Right lobe of liver (tissue), 6 donors: ENCODE measurements around the gene GLIS1. TPM values are rescaled to one million over a fixed set of nuclear protein-coding genes. Genes with fewer than 3 reads are reported as not detected.

Source experiments
- ATAC-seq, 4 donors: fragments of 200-7000 bp; cut with Tn5 transposase; one replicate each; pipeline ENCODE4 v1.9.1; 2020; ENCODE audit warnings: mild to moderate bottlenecking in 4 of 4, moderate library complexity in 4 of 4
- DNase-seq, 3 donors: peaks; one replicate each; pipeline ENCODE4 v3.0.0-alpha.2; 2020
- H3K27ac ChIP-seq, 3 donors: fragments of 200-600 bp; one replicate each; pipeline ENCODE4 v1.8.0; 2022
- H3K27me3 ChIP-seq, 2 donors: fragments of 200-600 bp; one replicate each; pipeline ENCODE4 v1.8.0; 2022
- H3K36me3 ChIP-seq, 4 donors: fragments of 200-600 bp; sonication (generic) in 1 of 4; one replicate each; pipeline versions ENCODE4 v1.5.1 to v1.8.0; 2017 to 2022; ENCODE audit warnings: control low read depth in 1 of 4
- H3K4me1 ChIP-seq, 4 donors: fragments of 200-600 bp; sonication (generic) in 1 of 4; one replicate each; pipeline versions ENCODE4 v1.5.1 to v1.8.0; 2017 to 2022; ENCODE audit warnings: control low read depth in 1 of 4
- H3K4me3 ChIP-seq, 3 donors: fragments of 200-600 bp; one replicate each; pipeline ENCODE4 v1.8.0; 2022
- H3K9me3 ChIP-seq, 4 donors: fragments of 200-600 bp; sonication (generic) in 1 of 4; one replicate each; pipeline versions ENCODE4 v1.5.1 to v1.8.0; 2017 to 2022; ENCODE audit warnings: control low read depth in 1 of 4
- CTCF ChIP-seq, 4 donors: fragments of 200-600 bp in 3 of 4; fragments of 450-650 bp in 1 of 4; IDR thresholded peaks; one replicate each; pipeline versions ENCODE4 v1.5.1 to v1.8.0; 2016 to 2022; ENCODE audit warnings: antibody characterized with exemption in 4 of 4, mild to moderate bottlenecking in 2 of 4
- POLR2A ChIP-seq: fragments of 450-650 bp; IDR thresholded peaks from one replicate; pipeline ENCODE4 v1.6.1; 2017; ENCODE audit warnings: antibody characterized with exemption, mild to moderate bottlenecking
- WGBS: methylation state at CpG from one replicate; pipeline ENCODE4 v1.1.6; 2018; ENCODE audit warnings: low coverage, low lambda C conversion rate; ENCODE audit not compliant: insufficient coverage; ENCODE audit errors: missing lambda C conversion rate; 5-methylcytosine and 5-hydroxymethylcytosine counted together
- intact Hi-C, 2 donors: fragments of 100-400 bp; cut with DNase I; formaldehyde crosslinking; loops; one replicate each; pipeline versions ENCODE4 v1.11.2 to v1.14.1; 2022
- total RNA-seq, 6 experiments: library from RNA; depleted of rRNA in 2 of 6; stranded (reverse); fragments of >200 nt in 2 of 6; fragmentation: NEBNext Ultra II Directional in 3 of 6; extraction: Animal tissue kit (Norgen Biotek cat#: 25700) in 3 of 6; gene quantifications; one replicate each; pipeline versions ENCODE4 v1.1.0 to v1.2.4, GENCODE V29; 2016 to 2023
- donor health status: DM: no; HTN: yes; CAD: no.
- donor health status: DM: no; HTN: no; CAD: no.
- donor health status: DM: no; HTN: no; CAD: no.
- donor health status: DM: no; HTN: yes; CAD: no.
- donor health status: DM: no; HTN: yes; CAD: no.

The GLIS1 gene
- total RNA-seq, 6 experiments from 2014 or later: not detected

- Histone ChIP-seq H3K9me3 (no peaks in the 10 kb centered on the region), H3K36me3 (no peaks in the 10 kb centered on the region), H3K27me3 (peaks cover 0 to 6% of the 10 kb centered on the region in 2 donors), H3K4me3 (no peak overlapping the region), H3K27ac (no peak overlapping the region), H3K4me1 (peaks cover 0 to 9% (median 0%) of the 10 kb centered on the region in 4 donors)
- TF ChIP-seq POLR2A (no peak), CTCF (IDR thresholded peaks at IDR 0.05) (no peak)
- DNase-seq (no peak), ATAC-seq (no peak)
- WGBS: 48% methylated on average over 5 of the region's 5 CpGs
- intact Hi-C loops: no loop called here
These were observed 3.7 kb downstream of the GLIS1 start for GRCh38 chr1:53735261-53735660.

GRCh38 chr1:53734650-53735211 is 4.2 kb downstream of the GLIS1 start:
- DNase-seq: no peak
- Histone ChIP-seq H3K27me3 (peaks cover 0 to 6% of the 10 kb centered on the region in 2 donors), H3K9me3 (no peaks in the 10 kb centered on the region), H3K36me3 (no peaks in the 10 kb centered on the region), H3K4me1 (peaks cover 0 to 9% (median 0%) of the 10 kb centered on the region in 4 donors), H3K27ac (no peak overlapping the region), H3K4me3 (no peak overlapping the region)
- no peak for TF ChIP-seq CTCF (IDR thresholded peaks at IDR 0.05)
- TF ChIP-seq POLR2A: no peak
- 74% methylated on average over 6 of the region's 10 CpGs for whole genome bisulfite sequencing
- ATAC-seq: no peak
- intact Hi-C loops: no loop called here

- no peak overlapping the region for H3K4me3 ChIP-seq
- no peak overlapping the region for H3K27ac ChIP-seq
- H3K4me1 ChIP-seq: peaks cover 0 to 9% (median 0%) of the 10 kb centered on the region in 4 donors
- peaks cover 0 to 6% of the 10 kb centered on the region in 2 donors for H3K27me3 ChIP-seq
- H3K9me3 ChIP-seq: no peaks in the 10 kb centered on the region
- 76% methylated on average over 10 of the region's 10 CpGs for WGBS
- TF ChIP-seq POLR2A: no peak
- TF ChIP-seq CTCF (IDR thresholded peaks at IDR 0.05): no peak
- intact Hi-C loops: no loop called here
- ATAC-seq: no peak
- no peaks in the 10 kb centered on the region for H3K36me3 ChIP-seq
- DNase-seq: no peak
These were observed 4.9 kb downstream of the GLIS1 start for GRCh38 chr1:53733975-53734649.

- TF ChIP-seq CTCF (IDR thresholded peaks at IDR 0.05) (no peak), POLR2A (no peak)
- 77% methylated on average over 12 of the region's 12 CpGs for WGBS
- no peak overlapping the region for H3K27ac ChIP-seq
- no peak overlapping the region for H3K4me3 ChIP-seq
- ATAC-seq: no peak
- intact Hi-C loops: no loop called here
- DNase-seq: no peak
- H3K27me3 ChIP-seq: peaks cover 0 to 6% of the 10 kb centered on the region in 2 donors
- no peaks in the 10 kb centered on the region for H3K36me3 ChIP-seq
- no peaks in the 10 kb centered on the region for H3K9me3 ChIP-seq
- peaks cover 0 to 7% (median 0%) of the 10 kb centered on the region in 4 donors for H3K4me1 ChIP-seq
These were observed 5.5 kb downstream of the GLIS1 start for GRCh38 chr1:53733447-53733931.
